A673 (cell line): ENCODE measurements around the gene TEX2. TPM values are rescaled to one million over a fixed set of nuclear protein-coding genes. Genes with fewer than 3 reads are reported as not detected.

Experiments
- BruUV-seq: library from RNA; stranded (reverse); fragments of 400-500 nt; replicated peaks from 2 replicates; lab custom pipeline; 2021; lab: Mats Ljungman, UMichigan
- CTCF ChIA-PET: fragments of 300-600 bp; sonication (Branson Sonifier 250); formaldehyde crosslinking; loops from one replicate; lab custom pipeline; 2022; ENCODE audit warnings: antibody characterized with exemption; lab: Charles Lee
- POLR2A ChIA-PET: fragments of 300-600 bp; sonication (Branson Sonifier 250); formaldehyde crosslinking; loops from one replicate; lab custom pipeline; 2022; ENCODE audit warnings: antibody characterized with exemption; ENCODE audit not compliant: low non-redundant PET; lab: Charles Lee
- DNase-seq: peaks from one replicate; pipeline ENCODE4 v3.0.0-alpha.2; 2015; ENCODE audit warnings: low spot score
- H3K27ac ChIP-seq: fragments of 200-600 bp; sonication (generic); 2 replicates; pipeline ENCODE4 v1.5.1; 2016; ENCODE audit warnings: mixed run types, low read depth, mild to moderate bottlenecking, mixed read lengths, antibody characterized with exemption, low read length; ENCODE audit not compliant: poor library complexity, severe bottlenecking
- H3K27me3 ChIP-seq: fragments of 200-600 bp; sonication (generic); replicated peaks from 2 replicates; pipeline ENCODE4 v1.6.1; 2017; ENCODE audit warnings: mixed run types, low read depth, mild to moderate bottlenecking, mixed read lengths, antibody characterized with exemption, low read length; ENCODE audit not compliant: insufficient read depth, poor library complexity
- H3K36me3 ChIP-seq: fragments of 200-600 bp; sonication (generic); 2 replicates; pipeline ENCODE4 v1.6.1; 2016; ENCODE audit warnings: mixed run types, mild to moderate bottlenecking, mixed read lengths, antibody characterized with exemption, low read length; ENCODE audit not compliant: insufficient read depth, poor library complexity, severe bottlenecking
- H3K4me1 ChIP-seq: fragments of 200-600 bp; sonication (generic); 2 replicates; pipeline ENCODE4 v1.6.1; 2017; ENCODE audit warnings: mixed run types, mild to moderate bottlenecking, mixed read lengths, antibody characterized with exemption, low read length; ENCODE audit not compliant: insufficient read depth, poor library complexity, severe bottlenecking
- H3K4me3 ChIP-seq: fragments of 200-600 bp; sonication (generic); 2 replicates; pipeline ENCODE4 v1.5.1; 2016; ENCODE audit warnings: low read depth, mixed run types, mild to moderate bottlenecking, mixed read lengths, low read length; ENCODE audit not compliant: poor library complexity, severe bottlenecking
- H3K9me3 ChIP-seq: fragments of 200-600 bp; sonication (generic); 2 replicates; pipeline ENCODE4 v1.6.1; 2016; ENCODE audit warnings: mixed run types, low read depth, mild to moderate bottlenecking, mixed read lengths, antibody characterized with exemption, low read length; ENCODE audit not compliant: poor library complexity, severe bottlenecking
- CTCF ChIP-seq: fragments of 300-800, 200-600 bp; sonication (generic); conservative IDR thresholded peaks from 2 replicates; pipeline ENCODE4 v1.5.1; 2017; ENCODE audit warnings: low read depth, mild to moderate bottlenecking, antibody characterized with exemption, low read length, moderate library complexity, mixed read lengths
- EZH2 ChIP-seq: fragments of 200-600 bp; sonication (generic); IDR thresholded peaks from 2 replicates; pipeline ENCODE4 v1.6.1; 2017; ENCODE audit warnings: borderline replicate concordance, low read depth, mild to moderate bottlenecking, mixed read lengths, antibody characterized with exemption, low read length; ENCODE audit not compliant: poor library complexity, severe bottlenecking
- intact Hi-C: fragments of 100-400 bp; cut with micrococcal nuclease; formaldehyde crosslinking; loops from one replicate; pipeline ENCODE4 v1.10.0; 2022; ENCODE audit not compliant: unreplicated experiment
- total RNA-seq: library from RNA; stranded (reverse); gene quantifications from 2 replicates; pipeline ENCODE4 v1.2.3, GENCODE V29; 2021

The TEX2 gene
- total RNA-seq, 1 experiment from 2014 or later, result 16.1 TPM

- ChIA-PET POLR2A (no interaction called here), CTCF (no interaction called here)
- no TSS peak for BruUV-seq
- H3K4me1 ChIP-seq, result peaks cover 1% of the 10 kb centered on the region
- no peaks in the 10 kb centered on the region for H3K27me3 ChIP-seq
- TF ChIP-seq EZH2 (no peak), CTCF (no peak)
- no peak overlapping the region for H3K4me3 ChIP-seq
- no peaks in the 10 kb centered on the region for H3K36me3 ChIP-seq
- DNase-seq, result no peak
- intact Hi-C loops, result no loop called here
- no peaks in the 10 kb centered on the region for H3K9me3 ChIP-seq
- H3K27ac ChIP-seq, result no peak overlapping the region
Measured at GRCh38 chr17:64231567-64232141, 31.4 kb downstream of the TEX2 start.

GRCh38 chr17:64230791-64231408 lies 32.2 kb downstream of the TEX2 start:
- no peaks in the 10 kb centered on the region for H3K9me3 ChIP-seq
- ChIA-PET CTCF (no interaction called here), POLR2A (no interaction called here)
- intact Hi-C loops, result no loop called here
- H3K4me1 ChIP-seq, result no peaks in the 10 kb centered on the region
- no peaks in the 10 kb centered on the region for H3K36me3 ChIP-seq
- H3K4me3 ChIP-seq, result no peak overlapping the region
- no TSS peak for BruUV-seq
- TF ChIP-seq EZH2 (no peak), CTCF (no peak)
- no peaks in the 10 kb centered on the region for H3K27me3 ChIP-seq
- no peak for DNase-seq
- H3K27ac ChIP-seq, result no peak overlapping the region

GRCh38 chr17:64229815-64230728 lies 33.0 kb downstream of the TEX2 start:
- H3K36me3 ChIP-seq, result no peaks in the 10 kb centered on the region
- H3K27ac ChIP-seq, result no peak overlapping the region
- no peak for TF ChIP-seq EZH2
- intact Hi-C loops, result no loop called here
- H3K9me3 ChIP-seq, result no peaks in the 10 kb centered on the region
- H3K27me3 ChIP-seq, result no peaks in the 10 kb centered on the region
- no TSS peak for BruUV-seq
- H3K4me1 ChIP-seq, result no peaks in the 10 kb centered on the region
- ChIA-PET POLR2A (no interaction called here), CTCF (no interaction called here)
- DNase-seq, result no peak
- H3K4me3 ChIP-seq, result no peak overlapping the region
